HEK293 (cell line): ENCODE measurements around the gene C3orf20.

Experiments
- CTCF ChIA-PET: fragments of 350-600 bp; formaldehyde crosslinking; extraction: SDS; loops from one replicate; lab custom pipeline; 2021; ENCODE audit warnings: antibody characterized with exemption; lab: Yijun Ruan, JAX
- POLR2A ChIA-PET: fragments of 300-600 bp; formaldehyde crosslinking; extraction: SDS; loops from one replicate; lab custom pipeline; 2020; ENCODE audit warnings: antibody characterized with exemption, inconsistent platforms; lab: Yijun Ruan, JAX
- H3K27ac ChIP-seq: fragments of 200-500 bp; sonication (Bioruptor generic); 2 replicates; pipeline ENCODE4 v1.5.1; 2014; ENCODE audit warnings: low read depth, low read length, control low read depth, inconsistent platforms; ENCODE audit errors: extremely low read depth
- H3K36me3 ChIP-seq, 2 experiments: fragments of 200-500 bp in 1 of 2; sonication (Bioruptor generic) in 1 of 2; 1 replicate in 1 of 2; 2 replicates in 1 of 2; pipeline ENCODE4 v1.5.1; 2014 to 2017; ENCODE audit warnings: inconsistent platforms in 2 of 2, low read length in 2 of 2; ENCODE audit not compliant: control insufficient read depth in 2 of 2, insufficient read depth in 1 of 2
- H3K4me1 ChIP-seq: fragments of 200-500 bp; sonication (Bioruptor generic); 2 replicates; pipeline ENCODE4 v1.5.1; 2014; ENCODE audit warnings: mild to moderate bottlenecking, low read length, inconsistent platforms; ENCODE audit not compliant: control insufficient read depth, insufficient read depth
- H3K4me3 ChIP-seq: 2 replicates; pipeline ENCODE4 v1.5.1; 2011; ENCODE audit warnings: low read depth, mild to moderate bottlenecking, control low read depth, low read length, moderate library complexity
- H3K9me3 ChIP-seq: fragments of 200-500 bp; sonication (Bioruptor generic); 2 replicates; pipeline ENCODE4 v1.5.1; 2014; ENCODE audit warnings: low read depth, low read length, inconsistent platforms; ENCODE audit not compliant: control insufficient read depth, insufficient read depth
- GLIS1 ChIP-seq: fragments of 450-650 bp; formaldehyde crosslinking; IDR thresholded peaks from 2 replicates; pipeline ENCODE4 v1.5.1; 2016; ENCODE audit warnings: missing biosample characterization, missing genetic modification characterization
- GLIS2 ChIP-seq: fragments of 450-650 bp; formaldehyde crosslinking; IDR thresholded peaks from 2 replicates; pipeline ENCODE4 v1.5.1; 2016; ENCODE audit warnings: missing biosample characterization, missing genetic modification characterization
- HOXC10 ChIP-seq: sonication (generic); formaldehyde crosslinking; IDR thresholded peaks from 2 replicates; pipeline ENCODE4 v1.8.1; 2023; ENCODE audit warnings: mild to moderate bottlenecking, missing genetic modification reagents
- KLF16 ChIP-seq: fragments of 450-650 bp; formaldehyde crosslinking; IDR thresholded peaks from 2 replicates; pipeline ENCODE4 v1.5.1; 2017; ENCODE audit warnings: missing biosample characterization, missing genetic modification characterization
- MYNN ChIP-seq: fragments of 450-650 bp; formaldehyde crosslinking; IDR thresholded peaks from 2 replicates; pipeline ENCODE4 v1.5.1; 2016; ENCODE audit warnings: missing biosample characterization, missing genetic modification characterization, borderline replicate concordance
- REPIN1 ChIP-seq: fragments of 450-650 bp; formaldehyde crosslinking; IDR thresholded peaks from 2 replicates; pipeline ENCODE4 v1.5.1; 2017; ENCODE audit warnings: missing biosample characterization, missing genetic modification characterization, low read depth
- SCRT2 ChIP-seq: fragments of 450-650 bp; formaldehyde crosslinking; IDR thresholded peaks from 2 replicates; pipeline ENCODE4 v1.5.1; 2016; ENCODE audit warnings: missing biosample characterization, missing genetic modification characterization
- SP3 ChIP-seq: fragments of 450-650 bp; formaldehyde crosslinking; IDR thresholded peaks from 2 replicates; pipeline ENCODE4 v1.5.1; 2016; ENCODE audit warnings: missing biosample characterization, missing genetic modification characterization
- WT1 ChIP-seq: fragments of 450-650 bp; formaldehyde crosslinking; IDR thresholded peaks from 2 replicates; pipeline ENCODE4 v1.5.1; 2016; ENCODE audit warnings: missing biosample characterization, missing genetic modification characterization
- ZBTB17 ChIP-seq: fragments of 450-650 bp; formaldehyde crosslinking; IDR thresholded peaks from 2 replicates; pipeline ENCODE4 v1.5.1; 2016; ENCODE audit warnings: missing biosample characterization, missing genetic modification characterization
- ZBTB44 ChIP-seq: fragments of 450-650 bp; IDR thresholded peaks from 2 replicates; pipeline ENCODE4 v1.5.1; 2018; ENCODE audit warnings: missing biosample characterization, mild to moderate bottlenecking, missing genetic modification characterization
- ZBTB6 ChIP-seq: fragments of 450-650 bp; formaldehyde crosslinking; IDR thresholded peaks from 2 replicates; pipeline ENCODE4 v1.5.1; 2017; ENCODE audit warnings: missing biosample characterization, missing genetic modification characterization
- ZIC2 ChIP-seq: fragments of 450-650 bp; formaldehyde crosslinking; IDR thresholded peaks from 2 replicates; pipeline ENCODE4 v1.5.1; 2016; ENCODE audit warnings: missing biosample characterization, missing genetic modification characterization
- ZNF10 ChIP-seq: fragments of 450-650 bp; formaldehyde crosslinking; IDR thresholded peaks from 2 replicates; pipeline ENCODE4 v1.5.1; 2017; ENCODE audit warnings: missing biosample characterization, missing genetic modification characterization
- ZNF114 ChIP-seq: fragments of 450-650 bp; formaldehyde crosslinking; IDR thresholded peaks from 2 replicates; pipeline ENCODE4 v1.5.0; 2017; ENCODE audit warnings: missing biosample characterization, missing genetic modification characterization
- ZNF2 ChIP-seq: fragments of 450-650 bp; formaldehyde crosslinking; IDR thresholded peaks from 2 replicates; pipeline ENCODE4 v1.5.1; 2016; ENCODE audit warnings: missing biosample characterization, missing genetic modification characterization
- ZNF23 ChIP-seq: fragments of 450-650 bp; formaldehyde crosslinking; IDR thresholded peaks from 2 replicates; pipeline ENCODE4 v1.5.1; 2016; ENCODE audit warnings: missing biosample characterization, missing genetic modification characterization, borderline replicate concordance
- ZNF26 ChIP-seq: fragments of 450-650 bp; formaldehyde crosslinking; IDR thresholded peaks from 2 replicates; pipeline ENCODE4 v1.5.1; 2016; ENCODE audit warnings: missing biosample characterization, missing genetic modification characterization
- ZNF341 ChIP-seq: fragments of 450-650 bp; formaldehyde crosslinking; IDR thresholded peaks from 2 replicates; pipeline ENCODE4; 2016; ENCODE audit warnings: low read depth, missing biosample characterization, missing genetic modification characterization
- ZNF416 ChIP-seq: fragments of 450-650 bp; formaldehyde crosslinking; IDR thresholded peaks from 2 replicates; pipeline ENCODE4 v1.5.1; 2016; ENCODE audit warnings: missing biosample characterization, missing genetic modification characterization
- ZNF544 ChIP-seq: fragments of 450-650 bp; formaldehyde crosslinking; IDR thresholded peaks from 2 replicates; pipeline ENCODE4 v1.5.0; 2017; ENCODE audit warnings: missing biosample characterization, missing genetic modification characterization
- ZNF610 ChIP-seq: fragments of 450-650 bp; formaldehyde crosslinking; IDR thresholded peaks from 2 replicates; pipeline ENCODE4 v1.5.1; 2016; ENCODE audit warnings: missing biosample characterization, missing genetic modification characterization, borderline replicate concordance
- ZNF664 ChIP-seq: fragments of 450-650 bp; formaldehyde crosslinking; IDR thresholded peaks from 2 replicates; pipeline ENCODE4 v1.5.1; 2016; ENCODE audit warnings: missing biosample characterization, missing genetic modification characterization
- ZSCAN16 ChIP-seq: fragments of 450-650 bp; formaldehyde crosslinking; IDR thresholded peaks from 2 replicates; pipeline ENCODE4 v1.5.1; 2016; ENCODE audit warnings: missing biosample characterization, missing genetic modification characterization
- ZSCAN4 ChIP-seq: fragments of 450-650 bp; formaldehyde crosslinking; IDR thresholded peaks from 2 replicates; pipeline ENCODE4 v1.5.1; 2017; ENCODE audit warnings: missing biosample characterization, missing genetic modification characterization
- ZXDB ChIP-seq: fragments of 450-650 bp; formaldehyde crosslinking; IDR thresholded peaks from 2 replicates; pipeline ENCODE4 v1.5.1; 2016; ENCODE audit warnings: missing biosample characterization, missing genetic modification characterization

C3orf20 gene

GRCh38 chr3:14793858-14794234, 118.9 kb downstream of the C3orf20 start (continued):
- no peak for TF ChIP-seq KLF16 (tag by site-specific recombination)
- TF ChIP-seq ZXDB (tag by site-specific recombination), result no peak
- TF ChIP-seq ZNF114, result no peak
- no peak for TF ChIP-seq WT1 (tag by site-specific recombination)
- no peak for TF ChIP-seq ZNF26
- no peak for TF ChIP-seq GLIS1
- no peak for TF ChIP-seq REPIN1 (tag by site-specific recombination)
- no peak for TF ChIP-seq GLIS2

- no peak overlapping the region for H3K27ac ChIP-seq
- CTCF ChIA-PET, result interaction anchor here (0.6 to 6.4 kb wide), 2 partner anchors 19 to 128 kb away, joined by 3 to 91 read pairs; no protein-coding TSS in a partner anchor
- H3K9me3 ChIP-seq, result no peaks in the 10 kb centered on the region
- H3K36me3 ChIP-seq, result no peaks in the 10 kb centered on the region
- no peak overlapping the region for H3K4me3 ChIP-seq
- no peaks in the 10 kb centered on the region for H3K4me1 ChIP-seq
- TF ChIP-seq REPIN1 (tag by site-specific recombination) (no peak), ZNF2 (tag by site-specific recombination) (no peak), ZIC2 (tag by site-specific recombination) (0 out of 2 replicates have a peak, but pooled peaks have one; percentile 10)
- POLR2A ChIA-PET, result no interaction called here
These were observed 119.5 kb downstream of the C3orf20 start for GRCh38 chr3:14794435-14794834.

- POLR2A ChIA-PET, result no interaction called here
- no peak overlapping the region for H3K27ac ChIP-seq
- peak; percentile 92 for TF ChIP-seq ZBTB17 (tag by site-specific recombination)
- no peak for TF ChIP-seq ZBTB44 (tag by site-specific recombination)
- no peak for TF ChIP-seq KLF16 (tag by site-specific recombination)
- TF ChIP-seq, all 188 proteins: peak for 1
- Histone ChIP-seq H3K4me3 (no peak overlapping the region), H3K4me1 (no peaks in the 10 kb centered on the region), H3K36me3 (no peaks in the 10 kb centered on the region), H3K9me3 (no peaks in the 10 kb centered on the region)
- CTCF ChIA-PET, result interaction anchor here (6.4 kb wide), 1 partner anchor 126 kb away, joined by 91 read pairs; no protein-coding TSS in a partner anchor
These were observed 121.1 kb downstream of the C3orf20 start for GRCh38 chr3:14795996-14796395.

GRCh38 chr3:14796403-14797077, 121.6 kb downstream of the C3orf20 start:
- CTCF ChIA-PET, result interaction anchor here (0.7 kb wide), 1 partner anchor 125 kb away, joined by 3 read pairs; no protein-coding TSS in a partner anchor
- POLR2A ChIA-PET, result no interaction called here
- no peaks in the 10 kb centered on the region for H3K9me3 ChIP-seq
- no peaks in the 10 kb centered on the region for H3K36me3 ChIP-seq
- no peaks in the 10 kb centered on the region for H3K4me1 ChIP-seq
- no peak overlapping the region for H3K4me3 ChIP-seq
- no peak overlapping the region for H3K27ac ChIP-seq
- TF ChIP-seq ZSCAN16 (no peak), MYNN (tag by site-specific recombination) (no peak), ZNF341 (tag by site-specific recombination) (peak; percentile 35; the same call in 1 of the 2 replicates), HOXC10 (CRISPR knock-in tag) (no peak), ZNF23 (tag by site-specific recombination) (no peak), ZBTB6 (tag by site-specific recombination) (no peak), ZNF544 (tag by site-specific recombination) (no peak), ZNF664 (tag by site-specific recombination) (no peak), SCRT2 (tag by site-specific recombination) (no peak), ZNF610 (no peak), ZBTB17 (tag by site-specific recombination) (peak; percentile 29; the same call in 1 of the 2 replicates), ZSCAN4 (tag by site-specific recombination) (no peak), ZNF416 (tag by site-specific recombination) (no peak), ZNF10 (tag by site-specific recombination) (no peak), SP3 (tag by site-specific recombination) (no peak)
